Mucosa of descending colon (tissue), 3 donors: Measurements from ENCODE around the gene CYB561D1. TPM values are rescaled to one million over a fixed set of nuclear protein-coding genes. Genes with fewer than 3 reads are reported as not detected.

Experiments
- ATAC-seq: fragments of 200-7000 bp; cut with Tn5 transposase; one replicate; pipeline ENCODE4 v1.9.1; 2020; ENCODE audit warnings: mild to moderate bottlenecking, moderate library complexity
- DNase-seq, 3 donors: peaks; one replicate each; pipeline ENCODE4 v3.0.0-alpha.2; 2020
- H3K36me3 ChIP-seq: fragments of 200-600 bp; one replicate; pipeline ENCODE4 v1.8.0; 2021; ENCODE audit warnings: low read depth, mild to moderate bottlenecking
- H3K4me1 ChIP-seq: fragments of 200-600 bp; one replicate; pipeline ENCODE4 v1.8.0; 2021; ENCODE audit warnings: low read depth, mild to moderate bottlenecking
- H3K4me3 ChIP-seq: fragments of 200-600 bp; one replicate; pipeline ENCODE4 v1.8.0; 2021; ENCODE audit warnings: mild to moderate bottlenecking
- H3K9me3 ChIP-seq: fragments of 200-600 bp; one replicate; pipeline ENCODE4 v1.8.0; 2021; ENCODE audit warnings: mild to moderate bottlenecking
- intact Hi-C, 2 donors: fragments of 100-400 bp; cut with DNase I in 1 of 2; cut with micrococcal nuclease in 1 of 2; formaldehyde crosslinking; loops; one replicate each; pipeline versions ENCODE4 v1.11.0 to v1.11.1; 2022; cut with DNase I, micrococcal nuclease
- total RNA-seq, 3 donors: library from RNA; stranded (reverse); fragmentation: NEBNext Ultra II Directional in 2 of 3; extraction: Animal tissue kit (Norgen Biotek cat#: 25700) in 2 of 3; gene quantifications; one replicate each; pipeline versions ENCODE4 v1.2.1 to v1.2.4, GENCODE V29; 2021 to 2023
- TF ChIP-seq, protein P1 (sequence below): fragments of 200-600 bp; IDR thresholded peaks from one replicate; pipeline ENCODE4 v1.8.0; 2022; ENCODE audit warnings: antibody characterized with exemption, mild to moderate bottlenecking
- donor health status: DM: no; HTN: no; CAD: no; lungs with moderate emphysema.
- donor health status: DM: no; HTN: no; CAD: no.
- donor health status: DM: no; HTN: yes; CAD: no.

CYB561D1 gene
- total RNA-seq, 3 donors from 2014 or later, result 16.0 to 18.7 (median 18.1) TPM

DNA sequence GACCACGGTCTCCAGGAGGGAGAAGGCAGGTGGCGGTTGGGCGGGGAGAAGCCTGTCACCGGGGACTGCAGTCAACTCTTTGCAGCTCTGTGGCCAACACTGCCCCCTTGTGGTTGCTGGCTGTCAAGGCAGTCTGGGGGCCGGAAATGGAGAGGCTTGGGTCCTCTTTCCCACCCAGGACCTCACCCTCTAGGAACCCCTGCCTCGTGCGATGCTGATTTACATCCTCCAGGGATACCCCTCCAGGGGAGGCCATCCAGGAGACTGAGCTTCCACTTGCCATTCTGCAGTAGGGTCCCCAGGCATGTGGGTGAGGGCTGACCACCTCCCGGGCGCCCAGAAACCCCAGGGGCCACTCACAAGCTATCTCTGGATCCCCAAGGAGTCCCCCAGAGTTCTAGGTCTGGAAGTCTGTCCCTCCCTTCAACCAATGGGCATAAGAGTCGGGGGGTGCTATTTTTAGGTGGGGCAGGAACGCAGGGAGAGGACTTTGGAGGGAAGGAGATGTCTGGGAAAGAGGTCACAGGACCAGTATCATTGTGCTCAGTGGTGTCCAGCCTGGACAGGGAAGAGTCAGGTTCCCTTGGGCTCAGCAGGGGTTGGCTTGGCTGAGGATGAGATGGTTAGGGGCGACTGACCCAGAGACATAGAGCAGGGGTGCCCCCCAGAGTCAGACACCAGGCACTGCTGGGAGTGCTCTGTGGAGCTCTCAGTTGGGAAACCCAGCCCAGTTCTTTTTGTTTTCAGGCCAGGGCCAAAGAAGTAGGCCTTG lies 38.7 kb downstream of the CYB561D1 start:
- DNase-seq (peak; percentile 85 to 91 (median 86)), ATAC-seq (peak; percentile 95)
- intact Hi-C loops, result loop anchor here in 1 of 2 donors (5.0 kb wide), 1 partner anchor 40 kb away; the partner anchor contains the start of gene CYB561D1
- Histone ChIP-seq H3K4me1 (no peaks in the 10 kb centered on the region), H3K4me3 (no peak overlapping the region), H3K9me3 (no peaks in the 10 kb centered on the region), H3K36me3 (no peaks in the 10 kb centered on the region)
- TF ChIP-seq, protein P1, sequence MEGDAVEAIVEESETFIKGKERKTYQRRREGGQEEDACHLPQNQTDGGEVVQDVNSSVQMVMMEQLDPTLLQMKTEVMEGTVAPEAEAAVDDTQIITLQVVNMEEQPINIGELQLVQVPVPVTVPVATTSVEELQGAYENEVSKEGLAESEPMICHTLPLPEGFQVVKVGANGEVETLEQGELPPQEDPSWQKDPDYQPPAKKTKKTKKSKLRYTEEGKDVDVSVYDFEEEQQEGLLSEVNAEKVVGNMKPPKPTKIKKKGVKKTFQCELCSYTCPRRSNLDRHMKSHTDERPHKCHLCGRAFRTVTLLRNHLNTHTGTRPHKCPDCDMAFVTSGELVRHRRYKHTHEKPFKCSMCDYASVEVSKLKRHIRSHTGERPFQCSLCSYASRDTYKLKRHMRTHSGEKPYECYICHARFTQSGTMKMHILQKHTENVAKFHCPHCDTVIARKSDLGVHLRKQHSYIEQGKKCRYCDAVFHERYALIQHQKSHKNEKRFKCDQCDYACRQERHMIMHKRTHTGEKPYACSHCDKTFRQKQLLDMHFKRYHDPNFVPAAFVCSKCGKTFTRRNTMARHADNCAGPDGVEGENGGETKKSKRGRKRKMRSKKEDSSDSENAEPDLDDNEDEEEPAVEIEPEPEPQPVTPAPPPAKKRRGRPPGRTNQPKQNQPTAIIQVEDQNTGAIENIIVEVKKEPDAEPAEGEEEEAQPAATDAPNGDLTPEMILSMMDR, result peak; percentile 94

DNA sequence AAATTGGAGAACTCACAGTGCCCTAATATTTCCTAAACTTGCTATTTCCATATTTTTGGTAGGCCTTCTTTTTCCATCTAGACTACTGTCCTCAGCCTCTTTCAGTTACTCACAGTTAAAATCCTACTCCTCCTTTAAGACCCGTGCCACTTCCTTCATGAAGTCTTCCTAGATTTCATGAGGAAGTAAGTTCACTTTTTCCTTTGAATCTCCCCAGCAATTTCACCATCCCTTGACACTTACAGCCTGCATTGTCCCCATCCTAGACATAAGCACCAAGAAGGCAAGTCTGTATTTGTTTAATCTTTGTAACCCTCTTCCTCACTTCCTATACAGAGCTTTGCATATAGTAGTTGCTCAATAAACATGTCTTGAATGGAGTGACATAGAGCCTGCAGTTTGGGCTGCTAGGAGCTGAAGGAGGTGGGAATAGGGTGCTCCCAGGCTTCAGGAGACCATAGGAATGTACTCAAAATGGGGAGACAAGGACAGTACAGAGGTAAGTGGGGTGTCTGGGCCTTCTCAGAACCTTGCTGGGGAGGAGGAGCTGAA lies 40.5 kb downstream of the CYB561D1 start:
- no peak for ATAC-seq
- intact Hi-C loops, result loop anchor here in 1 of 2 donors (5.0 kb wide), 1 partner anchor 42 kb away; the partner anchor contains the start of gene CYB561D1

DNA sequence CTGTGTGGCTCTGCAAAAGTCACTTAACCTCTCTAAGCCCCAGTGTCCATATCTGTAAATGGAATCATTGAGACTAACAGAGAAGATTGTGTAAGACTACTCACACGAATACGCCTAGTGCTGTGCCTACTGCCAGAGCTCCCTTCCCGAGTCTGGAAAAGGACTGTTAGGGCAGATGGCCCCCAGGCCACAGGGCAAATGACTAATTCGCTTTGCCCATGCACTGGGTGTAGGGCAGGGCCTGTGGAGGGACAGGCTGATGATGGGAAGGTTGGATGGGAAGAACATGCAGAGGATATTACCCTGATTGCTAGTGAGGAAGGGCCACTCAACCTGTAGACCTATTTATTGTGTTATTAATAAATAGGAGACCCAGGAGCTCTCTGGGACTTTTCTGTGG lies 41.6 kb downstream of the CYB561D1 start:
- ATAC-seq, result no peak

More for the DNA sequence above, 40.5 kb downstream of the CYB561D1 start:
- H3K4me3 ChIP-seq, result no peak overlapping the region
- no peaks in the 10 kb centered on the region for H3K36me3 ChIP-seq
- H3K9me3 ChIP-seq, result no peaks in the 10 kb centered on the region
- TF ChIP-seq, protein P1, result no peak
- H3K4me1 ChIP-seq, result no peaks in the 10 kb centered on the region
- no peak for DNase-seq

DNA sequence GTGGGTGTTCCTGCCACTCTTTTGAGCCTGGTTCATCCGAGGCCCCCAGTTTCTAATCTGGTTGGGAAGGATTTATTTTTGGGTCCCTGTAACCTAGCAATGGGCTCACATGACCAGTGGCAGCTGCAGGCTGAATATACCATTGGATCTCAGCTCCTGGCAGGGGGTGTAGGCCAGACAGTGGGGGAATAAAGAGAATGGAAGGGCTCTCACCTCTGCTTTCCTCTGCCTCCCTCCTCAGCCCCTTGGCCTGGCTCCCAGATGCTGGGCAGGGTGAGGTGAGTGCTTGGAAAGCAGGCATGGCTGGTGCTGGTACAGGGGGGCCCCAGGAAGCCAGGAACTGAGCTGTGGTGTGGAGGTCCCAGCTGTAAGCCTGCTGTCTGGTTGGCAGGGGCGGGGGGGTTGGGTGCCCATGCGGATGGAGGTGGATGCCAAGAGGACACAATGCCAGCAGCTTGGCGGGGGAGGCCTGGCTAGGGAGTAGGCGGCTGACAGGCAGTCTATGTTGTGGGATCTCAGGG lies 42.1 kb downstream of the CYB561D1 start:
- TF ChIP-seq, protein P1, result no peak
- ATAC-seq, result no peak
- Histone ChIP-seq H3K9me3 (no peaks in the 10 kb centered on the region), H3K36me3 (no peaks in the 10 kb centered on the region), H3K4me1 (no peaks in the 10 kb centered on the region), H3K4me3 (no peak overlapping the region)
- intact Hi-C loops, result no loop called here
- DNase-seq, result no peak

More for the DNA sequence above, 41.6 kb downstream of the CYB561D1 start:
- intact Hi-C loops, result no loop called here
- H3K4me3 ChIP-seq, result no peak overlapping the region
- no peak for DNase-seq
- H3K9me3 ChIP-seq, result no peaks in the 10 kb centered on the region
- TF ChIP-seq, protein P1, result no peak
- no peaks in the 10 kb centered on the region for H3K36me3 ChIP-seq
- H3K4me1 ChIP-seq, result no peaks in the 10 kb centered on the region

DNA sequence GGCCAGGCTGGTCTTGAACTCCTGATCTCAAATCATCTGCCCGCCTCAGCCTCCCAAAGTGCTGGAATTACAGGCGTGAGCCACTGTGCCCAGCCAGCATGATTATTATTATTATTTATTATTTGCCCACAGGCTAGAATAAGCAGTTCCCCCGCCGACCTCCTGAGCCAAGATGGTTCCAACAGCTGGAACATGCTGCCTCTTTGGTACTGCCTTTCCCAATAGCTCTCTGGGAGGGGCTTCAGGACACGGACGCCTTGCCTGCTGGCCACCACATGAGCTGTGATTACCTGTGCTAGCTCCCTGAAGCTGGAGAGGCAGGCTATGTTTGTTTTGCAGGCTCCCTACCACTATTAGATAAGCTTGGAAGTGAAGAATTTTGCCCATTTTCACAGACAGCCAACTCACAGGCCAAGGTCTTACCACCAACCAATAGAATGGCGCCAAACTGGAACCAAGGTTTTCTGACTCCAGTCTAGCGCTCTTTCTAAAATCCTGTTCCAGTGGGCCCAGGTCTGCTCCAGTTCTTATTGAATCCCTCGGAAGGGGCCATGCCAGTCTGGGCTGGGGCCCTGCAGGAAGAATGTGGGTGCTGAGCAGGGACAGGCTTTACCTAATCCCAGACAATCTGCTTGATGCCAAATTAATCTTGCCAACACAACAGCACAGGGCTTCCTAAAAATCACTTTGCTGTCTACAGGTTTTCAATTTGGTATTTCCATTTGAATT lies 43.7 kb downstream of the CYB561D1 start:
- TF ChIP-seq, protein P1, result no peak
- Histone ChIP-seq H3K9me3 (no peaks in the 10 kb centered on the region), H3K4me3 (no peak overlapping the region), H3K36me3 (no peaks in the 10 kb centered on the region), H3K4me1 (no peaks in the 10 kb centered on the region)
- DNase-seq (no peak), ATAC-seq (no peak)
- intact Hi-C loops, result no loop called here
